ENCODE data around the gene HCN4. TPM values are rescaled to one million over a fixed set of nuclear protein-coding genes. Genes with fewer than 3 reads are reported as not detected.

The HCN4 gene
- total and polyA plus RNA-seq, 2 donors (not counting 1 experiment from before 2014, with no cell fraction given) = not detected

GRCh38 chr15:73334086-73334485 lies 34.7 kb downstream of the HCN4 start:
- no peaks in the 10 kb centered on the region for H3K4me1 ChIP-seq (ENCODE audit: control insufficient read depth, extremely low read depth, insufficient read depth, low read length)
- no peaks in the 10 kb centered on the region for H4K20me1 ChIP-seq (ENCODE audit: control insufficient read depth, extremely low read depth, insufficient read depth, low read length)
- no peaks in the 10 kb centered on the region for H3K79me2 ChIP-seq (ENCODE audit: control insufficient read depth, insufficient read depth, low read length)
- H3K27me3 ChIP-seq (ENCODE audit: control insufficient read depth, insufficient read depth, low read length) = no peaks in the 10 kb centered on the region
- H3K9ac ChIP-seq (ENCODE audit: insufficient read depth, low read length) = no peak overlapping the region
- H2AFZ ChIP-seq (ENCODE audit: low read length) = no peak overlapping the region
- H3K27ac ChIP-seq (ENCODE audit: insufficient read depth, low read length) = no peak overlapping the region
- H3K4me3 ChIP-seq (replicated peaks in 1 of 4; ENCODE audit: control extremely low read depth in 1 of 4, insufficient read depth in 1 of 4, low read depth in 3 of 4, low read length in 4 of 4) = no peak overlapping the region
- TF ChIP-seq, protein P1, sequence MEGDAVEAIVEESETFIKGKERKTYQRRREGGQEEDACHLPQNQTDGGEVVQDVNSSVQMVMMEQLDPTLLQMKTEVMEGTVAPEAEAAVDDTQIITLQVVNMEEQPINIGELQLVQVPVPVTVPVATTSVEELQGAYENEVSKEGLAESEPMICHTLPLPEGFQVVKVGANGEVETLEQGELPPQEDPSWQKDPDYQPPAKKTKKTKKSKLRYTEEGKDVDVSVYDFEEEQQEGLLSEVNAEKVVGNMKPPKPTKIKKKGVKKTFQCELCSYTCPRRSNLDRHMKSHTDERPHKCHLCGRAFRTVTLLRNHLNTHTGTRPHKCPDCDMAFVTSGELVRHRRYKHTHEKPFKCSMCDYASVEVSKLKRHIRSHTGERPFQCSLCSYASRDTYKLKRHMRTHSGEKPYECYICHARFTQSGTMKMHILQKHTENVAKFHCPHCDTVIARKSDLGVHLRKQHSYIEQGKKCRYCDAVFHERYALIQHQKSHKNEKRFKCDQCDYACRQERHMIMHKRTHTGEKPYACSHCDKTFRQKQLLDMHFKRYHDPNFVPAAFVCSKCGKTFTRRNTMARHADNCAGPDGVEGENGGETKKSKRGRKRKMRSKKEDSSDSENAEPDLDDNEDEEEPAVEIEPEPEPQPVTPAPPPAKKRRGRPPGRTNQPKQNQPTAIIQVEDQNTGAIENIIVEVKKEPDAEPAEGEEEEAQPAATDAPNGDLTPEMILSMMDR (conservative IDR thresholded peaks at IDR 0.05 in 1 of 2, IDR thresholded peaks at IDR 0.05 in 1 of 2; ENCODE audit: low read depth in 1 of 2, low read length in 2 of 2) = no peak
- TF ChIP-seq EZH2 (IDR thresholded peaks at IDR 0.05; ENCODE audit: low read length, missing control alignments) = no peak
- no peaks in the 10 kb centered on the region for H3K36me3 ChIP-seq (ENCODE audit: control insufficient read depth, insufficient read depth, low read length)
- no peaks in the 10 kb centered on the region for H3K9me3 ChIP-seq (ENCODE audit: control insufficient read depth, insufficient read depth, low read depth, low read length)
- no peak overlapping the region for H3K4me2 ChIP-seq (ENCODE audit: extremely low read depth, insufficient read depth, low read length)
- no peak for DNase-seq (ENCODE audit: low read depth in 2 of 2)

GRCh38 chr15:73333001-73333400 lies 35.8 kb downstream of the HCN4 start:
- Histone ChIP-seq H2AFZ (ENCODE audit: low read length) (no peak overlapping the region), H3K36me3 (ENCODE audit: control insufficient read depth, insufficient read depth, low read length) (no peaks in the 10 kb centered on the region), H3K79me2 (ENCODE audit: control insufficient read depth, insufficient read depth, low read length) (no peaks in the 10 kb centered on the region), H3K4me3 (replicated peaks in 1 of 4; ENCODE audit: control extremely low read depth in 1 of 4, insufficient read depth in 1 of 4, low read depth in 3 of 4, low read length in 4 of 4) (no peak overlapping the region), H4K20me1 (ENCODE audit: control insufficient read depth, extremely low read depth, insufficient read depth, low read length) (no peaks in the 10 kb centered on the region), H3K9me3 (ENCODE audit: control insufficient read depth, insufficient read depth, low read depth, low read length) (no peaks in the 10 kb centered on the region), H3K27ac (ENCODE audit: insufficient read depth, low read length) (no peak overlapping the region), H3K4me2 (ENCODE audit: extremely low read depth, insufficient read depth, low read length) (no peak overlapping the region), H3K27me3 (ENCODE audit: control insufficient read depth, insufficient read depth, low read length) (no peaks in the 10 kb centered on the region), H3K4me1 (ENCODE audit: control insufficient read depth, extremely low read depth, insufficient read depth, low read length) (no peaks in the 10 kb centered on the region), H3K9ac (ENCODE audit: insufficient read depth, low read length) (no peak overlapping the region)
- TF ChIP-seq, protein P1 (conservative IDR thresholded peaks at IDR 0.05 in 1 of 2, IDR thresholded peaks at IDR 0.05 in 1 of 2; ENCODE audit: low read depth in 1 of 2, low read length in 2 of 2) = no peak
- no peak for TF ChIP-seq EZH2 (IDR thresholded peaks at IDR 0.05; ENCODE audit: low read length, missing control alignments)
- DNase-seq (ENCODE audit: low read depth in 2 of 2) = no peak

- Histone ChIP-seq H3K4me3 (replicated peaks in 1 of 4; ENCODE audit: control extremely low read depth in 1 of 4, insufficient read depth in 1 of 4, low read depth in 3 of 4, low read length in 4 of 4) (no peak overlapping the region), H3K27me3 (ENCODE audit: control insufficient read depth, insufficient read depth, low read length) (no peaks in the 10 kb centered on the region), H3K27ac (ENCODE audit: insufficient read depth, low read length) (no peak overlapping the region), H3K4me2 (ENCODE audit: extremely low read depth, insufficient read depth, low read length) (no peak overlapping the region), H2AFZ (ENCODE audit: low read length) (no peak overlapping the region), H3K36me3 (ENCODE audit: control insufficient read depth, insufficient read depth, low read length) (no peaks in the 10 kb centered on the region), H3K4me1 (ENCODE audit: control insufficient read depth, extremely low read depth, insufficient read depth, low read length) (no peaks in the 10 kb centered on the region), H3K79me2 (ENCODE audit: control insufficient read depth, insufficient read depth, low read length) (no peaks in the 10 kb centered on the region), H4K20me1 (ENCODE audit: control insufficient read depth, extremely low read depth, insufficient read depth, low read length) (no peaks in the 10 kb centered on the region), H3K9ac (ENCODE audit: insufficient read depth, low read length) (no peak overlapping the region), H3K9me3 (ENCODE audit: control insufficient read depth, insufficient read depth, low read depth, low read length) (no peaks in the 10 kb centered on the region)
- DNase-seq (ENCODE audit: low read depth in 2 of 2) = no peak
- no peak for TF ChIP-seq EZH2 (IDR thresholded peaks at IDR 0.05; ENCODE audit: low read length, missing control alignments)
- TF ChIP-seq, protein P1 (conservative IDR thresholded peaks at IDR 0.05 in 1 of 2, IDR thresholded peaks at IDR 0.05 in 1 of 2; ENCODE audit: low read depth in 1 of 2, low read length in 2 of 2) = no peak
Measured at GRCh38 chr15:73331991-73332925, 36.5 kb downstream of the HCN4 start.
